Effector memory CD4-positive, alpha-beta T cell (primary cell): ENCODE measurements around the gene IL6.
"Not testable (repeated sequence)": the region's sequence is repeated elsewhere in the genome, so short reads cannot be mapped to it uniquely, and the experiment has no call there.

Experiments
- DNase-seq, 3 donors: peaks; one replicate each; pipeline ENCODE4 v3.0.0-alpha.2; 2020
- H3K27ac ChIP-seq: 2 replicates; pipeline ENCODE4 v1.7.0; 2013; ENCODE audit warnings: mild to moderate bottlenecking, low read length, moderate library complexity; ENCODE audit not compliant: insufficient read depth, poor library complexity, severe bottlenecking
- H3K27me3 ChIP-seq: replicated peaks from 2 replicates; pipeline ENCODE4 v1.7.0; 2013; ENCODE audit warnings: mild to moderate bottlenecking, low read length; ENCODE audit not compliant: insufficient read depth, control insufficient read depth, poor library complexity, severe bottlenecking
- H3K36me3 ChIP-seq: 2 replicates; pipeline ENCODE4 v1.7.0; 2013; ENCODE audit warnings: mild to moderate bottlenecking, low read length, moderate library complexity; ENCODE audit not compliant: control insufficient read depth, insufficient read depth
- H3K4me1 ChIP-seq: 2 replicates; pipeline ENCODE4 v1.7.0; 2013; ENCODE audit warnings: low read length, mild to moderate bottlenecking; ENCODE audit not compliant: control insufficient read depth, insufficient read depth, poor library complexity, severe bottlenecking
- H3K4me3 ChIP-seq: 2 replicates; pipeline ENCODE4 v1.7.0; 2013; ENCODE audit warnings: low read length, low read depth, mild to moderate bottlenecking; ENCODE audit not compliant: insufficient read depth, poor library complexity, severe bottlenecking
- H3K9me3 ChIP-seq: 2 replicates; pipeline ENCODE4 v1.7.0; 2013; ENCODE audit warnings: mild to moderate bottlenecking, low read length, moderate library complexity; ENCODE audit not compliant: control insufficient read depth

Gene IL6

GRCh38 chr7:22703978-22704610, 22.9 kb upstream of the IL6 start:
- H3K9me3 ChIP-seq, H3K4me1 ChIP-seq, H3K36me3 ChIP-seq, DNase-seq, H3K27ac ChIP-seq, H3K4me3 ChIP-seq, H3K27me3 ChIP-seq: not testable (repeated sequence)

- not testable (repeated sequence) for H3K27ac ChIP-seq, H3K4me3 ChIP-seq, H3K4me1 ChIP-seq, H3K27me3 ChIP-seq, DNase-seq, H3K9me3 ChIP-seq, H3K36me3 ChIP-seq
These were observed 22.3 kb upstream of the IL6 start for GRCh38 chr7:22704722-22705121.

GRCh38 chr7:22705874-22706273, 21.1 kb upstream of the IL6 start:
- not testable (repeated sequence) for H3K4me3 ChIP-seq, H3K36me3 ChIP-seq, DNase-seq, H3K4me1 ChIP-seq, H3K27me3 ChIP-seq, H3K9me3 ChIP-seq, H3K27ac ChIP-seq

GRCh38 chr7:22707026-22707691, 19.8 kb upstream of the IL6 start:
- DNase-seq, H3K4me1 ChIP-seq, H3K4me3 ChIP-seq, H3K27ac ChIP-seq, H3K9me3 ChIP-seq, H3K36me3 ChIP-seq, H3K27me3 ChIP-seq: not testable (repeated sequence)

GRCh38 chr7:22708214-22708613, 18.8 kb upstream of the IL6 start:
- not testable (repeated sequence) for H3K27ac ChIP-seq

GRCh38 chr7:22708677-22709061, 18.3 kb upstream of the IL6 start:
- not testable (repeated sequence) for H3K9me3 ChIP-seq, H3K27ac ChIP-seq, H3K27me3 ChIP-seq, H3K36me3 ChIP-seq, DNase-seq, H3K4me1 ChIP-seq, H3K4me3 ChIP-seq

More at GRCh38 chr7:22708214-22708613, 18.8 kb upstream of the IL6 start:
- H3K36me3 ChIP-seq, H3K9me3 ChIP-seq, H3K27me3 ChIP-seq, H3K4me1 ChIP-seq, H3K4me3 ChIP-seq, DNase-seq: not testable (repeated sequence)

GRCh38 chr7:22709062-22709829, 17.8 kb upstream of the IL6 start:
- H3K4me3 ChIP-seq, DNase-seq, H3K27me3 ChIP-seq, H3K9me3 ChIP-seq, H3K4me1 ChIP-seq, H3K27ac ChIP-seq, H3K36me3 ChIP-seq: not testable (repeated sequence)

GRCh38 chr7:22709857-22710256, 17.1 kb upstream of the IL6 start:
- no peaks in the 10 kb centered on the region for H3K36me3 ChIP-seq
- no peaks in the 10 kb centered on the region for H3K27me3 ChIP-seq
- no peaks in the 10 kb centered on the region for H3K9me3 ChIP-seq
- H3K4me3 ChIP-seq, result no peak overlapping the region
- no peak overlapping the region for H3K27ac ChIP-seq
- DNase-seq, result no peak
- no peaks in the 10 kb centered on the region for H3K4me1 ChIP-seq

- no peak for DNase-seq
- H3K27me3 ChIP-seq, result no peaks in the 10 kb centered on the region
- H3K4me3 ChIP-seq, result no peak overlapping the region
- no peaks in the 10 kb centered on the region for H3K36me3 ChIP-seq
- H3K9me3 ChIP-seq, result no peaks in the 10 kb centered on the region
- no peak overlapping the region for H3K27ac ChIP-seq
- H3K4me1 ChIP-seq, result no peaks in the 10 kb centered on the region
These were observed 14.0 kb upstream of the IL6 start for GRCh38 chr7:22712999-22713398.

- Histone ChIP-seq H3K27ac (no peak overlapping the region), H3K36me3 (no peaks in the 10 kb centered on the region), H3K4me3 (no peak overlapping the region), H3K9me3 (no peaks in the 10 kb centered on the region), H3K4me1 (no peaks in the 10 kb centered on the region), H3K27me3 (no peaks in the 10 kb centered on the region)
- no peak for DNase-seq
These were observed 13.5 kb upstream of the IL6 start for GRCh38 chr7:22713463-22713862.
